GM21515 (cell line): ENCODE results near the gene COL9A3.

Experiments
- ATAC-seq: cut with Tn5 transposase; IDR thresholded peaks from one replicate; pipeline ENCODE4 v1.9.1; 2021; ENCODE audit not compliant: unreplicated experiment

COL9A3 gene

DNA sequence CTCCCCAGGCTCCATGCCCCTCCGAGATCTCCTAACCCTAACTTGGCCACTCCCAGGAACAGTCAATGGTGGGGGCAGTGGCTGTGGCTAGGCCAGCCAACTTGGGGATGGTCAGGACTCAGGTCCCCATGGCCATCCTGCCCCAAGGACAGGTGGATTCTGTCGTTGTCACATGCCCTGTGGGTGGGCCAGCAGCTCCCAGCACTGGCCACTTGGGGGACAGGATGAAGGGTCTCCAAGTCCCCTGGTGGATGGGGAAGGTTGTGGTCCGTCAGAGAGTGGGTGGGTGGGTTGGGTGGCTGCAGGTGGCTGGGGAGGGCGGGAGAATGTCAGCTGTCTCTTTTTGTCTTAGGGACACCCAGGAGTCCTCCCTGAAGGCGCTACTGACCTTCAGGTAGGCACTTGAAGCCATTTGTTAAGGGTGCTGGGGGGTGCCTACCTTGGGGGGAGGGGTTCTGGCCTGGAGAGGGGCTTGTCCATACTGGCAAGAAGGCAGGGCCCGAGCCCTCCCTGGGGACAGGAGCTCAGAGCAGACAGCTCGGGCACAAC is 5.5 kb downstream of the COL9A3 start:
- ATAC-seq: no peak

DNA sequence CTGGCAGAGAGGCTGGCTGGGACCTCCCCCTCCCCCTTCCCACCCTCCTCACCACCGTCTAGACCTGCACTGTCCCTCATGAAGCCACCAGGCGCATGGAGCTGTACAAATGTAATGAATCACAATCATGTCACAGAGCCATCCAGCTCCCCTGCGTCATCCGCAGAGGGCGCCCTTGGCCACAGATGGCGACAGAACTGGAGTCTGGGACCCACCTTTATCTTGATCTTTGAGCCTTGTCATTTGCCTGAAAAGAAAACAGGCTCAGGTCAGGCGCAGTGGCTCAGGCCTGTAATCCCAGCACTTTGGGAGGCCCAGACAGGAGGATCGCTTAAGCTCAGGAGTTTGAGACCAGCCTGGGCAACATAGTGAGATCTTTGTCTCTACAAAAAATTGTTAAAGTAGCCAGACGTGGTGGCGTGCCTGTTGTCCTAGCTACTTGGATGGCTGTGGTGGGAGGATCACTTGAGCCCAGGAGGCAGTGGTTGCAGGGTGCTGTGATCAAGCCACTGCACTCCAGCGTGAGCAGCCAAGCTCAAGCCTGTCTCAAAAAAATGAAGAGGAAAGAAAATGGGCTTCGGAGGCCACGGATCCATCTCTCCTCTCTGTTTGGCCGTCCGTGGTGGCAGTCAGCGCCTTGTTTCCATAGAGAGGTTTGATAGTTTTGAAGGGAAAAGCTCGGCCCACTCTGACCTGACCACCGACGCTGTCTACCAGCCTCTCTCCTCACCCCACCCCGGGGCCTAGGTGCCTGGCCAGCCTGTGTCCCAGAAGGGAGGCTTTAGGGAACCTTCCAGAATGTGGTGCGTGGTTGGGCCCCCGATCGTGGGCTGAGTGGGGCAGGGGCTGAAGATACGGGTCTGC is 6.2 kb downstream of the COL9A3 start:
- ATAC-seq: no peak

DNA sequence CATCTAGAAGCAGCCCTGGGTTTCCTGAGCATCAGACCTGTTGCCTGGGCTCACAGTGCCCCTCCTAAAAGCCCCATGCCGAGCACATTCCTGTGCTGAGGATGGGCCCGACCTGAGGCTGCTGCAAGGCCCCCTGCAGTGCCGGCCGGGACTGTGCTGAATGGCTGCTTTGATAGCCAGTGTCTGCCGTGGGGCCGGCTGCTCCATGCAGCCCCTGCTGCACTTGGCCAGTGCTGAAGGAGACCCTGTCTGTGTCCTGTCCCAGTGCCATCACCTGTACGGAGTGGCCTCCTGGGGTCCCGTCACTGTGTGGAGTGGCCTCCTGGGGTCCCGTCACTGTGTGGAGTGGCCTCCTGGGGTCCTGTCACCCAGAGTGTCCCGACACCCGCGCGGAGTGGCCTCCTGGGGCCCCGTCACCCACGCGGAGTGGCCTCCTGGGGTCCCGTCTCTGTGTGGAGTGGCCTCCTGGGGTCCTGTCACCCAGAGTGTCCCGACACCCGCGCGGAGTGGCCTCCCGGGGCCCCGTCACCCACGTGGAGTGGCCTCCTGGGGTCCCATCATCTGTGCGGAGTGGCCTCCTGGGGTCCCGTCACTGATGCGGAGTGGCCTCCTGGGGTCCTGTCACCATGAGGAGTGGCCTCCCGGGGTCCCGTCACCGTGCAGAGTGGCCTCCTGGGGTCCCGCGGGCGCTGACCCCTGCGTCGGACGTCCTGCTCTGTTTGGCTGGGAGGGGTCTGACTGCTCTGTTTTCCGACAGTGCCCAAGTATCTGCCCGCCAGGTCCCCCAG is 7.0 kb downstream of the COL9A3 start:
- ATAC-seq: no peak

DNA sequence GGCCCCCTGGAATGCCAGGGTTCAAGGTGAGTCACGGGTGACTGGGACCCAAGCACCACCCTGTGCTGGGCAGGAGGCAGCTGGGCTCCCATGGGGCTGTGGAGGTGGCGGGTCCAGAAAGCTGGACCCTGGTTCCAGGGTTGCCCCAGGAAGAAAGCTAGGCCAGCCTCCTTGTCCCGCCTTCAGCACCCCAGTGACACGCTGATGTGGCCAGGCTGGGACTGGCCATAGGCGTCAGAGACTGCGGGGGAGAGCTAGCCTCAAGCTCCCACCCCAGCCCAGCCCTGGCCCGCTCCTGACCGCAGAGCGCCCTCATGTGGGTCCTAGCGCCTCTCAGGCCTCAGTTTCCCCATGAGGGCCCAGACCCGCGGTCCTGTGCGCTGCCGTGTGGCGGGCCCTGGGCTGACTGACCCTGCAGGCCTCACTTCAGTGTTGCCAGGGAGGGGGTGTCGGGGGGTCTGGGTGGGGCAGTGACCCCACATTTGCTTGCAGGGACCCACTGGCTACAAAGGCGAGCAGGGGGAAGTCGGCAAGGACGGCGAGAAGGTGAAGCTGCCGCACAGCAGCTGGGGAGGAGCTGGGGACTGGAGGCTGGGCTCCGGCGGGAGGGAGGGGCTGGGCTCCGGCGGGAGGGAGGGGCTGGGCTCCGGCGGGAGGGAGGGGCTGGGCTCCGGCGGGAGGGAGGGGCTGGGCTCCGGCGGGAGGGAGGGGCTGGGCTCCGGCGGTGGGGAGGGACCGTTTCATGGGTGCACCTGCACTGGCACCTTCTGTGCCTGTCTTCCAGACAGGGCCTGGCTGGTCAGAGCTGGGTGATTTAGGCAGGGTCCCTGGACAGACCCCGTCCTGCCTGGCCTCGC is 7.9 kb downstream of the COL9A3 start:
- no peak for ATAC-seq

DNA sequence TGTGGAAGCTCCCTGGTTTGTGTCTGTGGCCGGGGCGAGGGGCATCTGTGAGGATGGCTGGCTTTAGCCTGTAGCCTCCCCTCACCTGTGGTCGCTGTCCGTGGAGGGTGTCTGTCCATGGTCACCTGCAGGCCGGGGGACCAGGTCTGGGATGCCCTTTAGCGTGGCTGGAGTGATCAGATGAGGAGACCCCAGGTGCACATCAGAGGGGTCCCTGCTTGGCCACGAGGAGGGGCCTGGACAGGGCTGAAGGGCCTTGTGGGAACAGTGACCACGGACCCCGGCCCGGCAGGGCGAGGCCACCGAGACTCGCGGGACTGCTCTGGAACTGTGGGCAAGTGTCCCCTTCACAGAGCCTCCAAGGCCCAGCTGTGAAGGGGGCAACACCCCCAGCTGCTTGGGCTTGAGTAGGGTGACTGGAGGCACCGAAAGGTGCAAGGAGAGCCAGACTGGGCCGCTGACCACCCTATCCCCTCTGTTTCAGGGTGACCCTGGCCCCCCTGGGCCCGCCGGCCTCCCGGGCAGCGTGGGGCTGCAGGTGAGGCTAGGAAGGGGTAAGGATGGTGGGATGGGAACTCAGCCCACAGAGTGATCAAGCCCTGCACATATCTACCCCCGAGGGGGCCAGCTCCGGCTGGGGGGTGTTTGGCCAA is 8.6 kb downstream of the COL9A3 start:
- ATAC-seq: no peak

DNA sequence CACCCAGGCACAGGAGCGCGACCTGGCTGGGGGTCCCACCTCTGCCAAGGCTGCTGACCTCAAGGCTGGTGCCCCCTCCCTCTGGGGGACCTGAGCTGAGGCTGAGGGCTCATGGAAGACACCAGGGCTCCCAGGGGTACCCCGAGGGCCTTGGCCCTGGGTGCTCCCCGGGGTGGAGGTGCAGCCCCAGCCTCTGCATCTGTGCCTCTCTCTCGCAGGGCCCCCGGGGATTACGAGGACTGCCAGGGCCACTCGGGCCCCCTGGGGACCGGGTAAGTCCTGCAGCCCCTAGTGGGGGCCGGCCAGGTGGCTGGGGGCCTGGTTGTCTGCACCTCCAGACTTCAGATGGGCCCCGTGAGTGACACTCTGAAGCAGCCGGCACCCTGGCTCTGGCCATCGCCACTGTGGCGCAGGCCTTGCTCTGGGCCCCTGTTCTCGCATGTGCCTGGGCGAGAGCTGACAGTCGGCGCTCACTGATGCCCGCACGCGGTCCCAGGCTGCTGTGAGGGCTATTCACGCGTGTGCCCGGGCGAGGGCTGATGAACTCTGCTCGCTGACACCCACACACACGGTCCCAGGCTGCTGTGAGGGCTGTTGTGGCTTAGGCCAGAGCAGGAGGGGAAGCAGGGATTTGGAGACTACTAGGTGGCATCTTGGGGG is 9.3 kb downstream of the COL9A3 start:
- ATAC-seq: no peak

GRCh38 chr20:62826646-62827310 is 9.9 kb downstream of the COL9A3 start:
- no peak for ATAC-seq

GRCh38 chr20:62827311-62828038 is 10.6 kb downstream of the COL9A3 start:
- ATAC-seq: no peak

GRCh38 chr20:62828051-62828450 is 11.2 kb downstream of the COL9A3 start:
- no peak for ATAC-seq

DNA sequence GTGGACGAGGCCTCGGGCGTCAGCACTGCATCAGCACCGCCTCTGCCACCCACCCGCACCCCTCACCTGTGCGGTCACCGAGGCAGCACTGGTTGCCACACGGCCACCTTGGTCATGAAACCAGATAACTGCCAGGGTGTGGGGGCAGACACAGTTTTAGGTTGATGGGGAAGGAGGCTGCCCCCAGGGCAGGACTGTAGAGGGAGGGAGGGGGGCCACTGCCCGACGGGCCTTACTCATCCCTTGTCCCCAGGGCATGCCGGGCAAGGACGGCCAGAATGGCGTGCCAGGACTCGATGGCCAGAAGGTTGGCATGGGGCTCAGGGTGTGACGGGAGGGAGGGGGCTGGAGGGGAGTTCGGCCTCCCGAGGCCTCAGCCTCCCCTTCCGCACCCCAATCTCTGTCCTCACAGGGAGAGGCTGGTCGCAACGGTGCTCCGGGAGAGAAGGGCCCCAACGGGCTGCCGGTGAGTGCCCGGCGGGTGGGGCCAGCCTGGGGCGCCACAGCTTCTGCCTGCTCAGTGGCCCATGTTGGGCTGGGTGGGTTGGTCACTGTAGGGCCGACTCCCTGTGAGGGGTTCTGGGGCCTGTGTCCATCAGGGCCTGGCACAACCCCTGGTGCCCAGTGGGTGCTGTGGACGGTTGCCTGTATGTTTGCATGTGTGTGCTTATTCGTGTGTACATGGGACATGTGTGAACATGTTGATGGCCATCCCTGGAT is 11.8 kb downstream of the COL9A3 start:
- ATAC-seq: no peak

DNA sequence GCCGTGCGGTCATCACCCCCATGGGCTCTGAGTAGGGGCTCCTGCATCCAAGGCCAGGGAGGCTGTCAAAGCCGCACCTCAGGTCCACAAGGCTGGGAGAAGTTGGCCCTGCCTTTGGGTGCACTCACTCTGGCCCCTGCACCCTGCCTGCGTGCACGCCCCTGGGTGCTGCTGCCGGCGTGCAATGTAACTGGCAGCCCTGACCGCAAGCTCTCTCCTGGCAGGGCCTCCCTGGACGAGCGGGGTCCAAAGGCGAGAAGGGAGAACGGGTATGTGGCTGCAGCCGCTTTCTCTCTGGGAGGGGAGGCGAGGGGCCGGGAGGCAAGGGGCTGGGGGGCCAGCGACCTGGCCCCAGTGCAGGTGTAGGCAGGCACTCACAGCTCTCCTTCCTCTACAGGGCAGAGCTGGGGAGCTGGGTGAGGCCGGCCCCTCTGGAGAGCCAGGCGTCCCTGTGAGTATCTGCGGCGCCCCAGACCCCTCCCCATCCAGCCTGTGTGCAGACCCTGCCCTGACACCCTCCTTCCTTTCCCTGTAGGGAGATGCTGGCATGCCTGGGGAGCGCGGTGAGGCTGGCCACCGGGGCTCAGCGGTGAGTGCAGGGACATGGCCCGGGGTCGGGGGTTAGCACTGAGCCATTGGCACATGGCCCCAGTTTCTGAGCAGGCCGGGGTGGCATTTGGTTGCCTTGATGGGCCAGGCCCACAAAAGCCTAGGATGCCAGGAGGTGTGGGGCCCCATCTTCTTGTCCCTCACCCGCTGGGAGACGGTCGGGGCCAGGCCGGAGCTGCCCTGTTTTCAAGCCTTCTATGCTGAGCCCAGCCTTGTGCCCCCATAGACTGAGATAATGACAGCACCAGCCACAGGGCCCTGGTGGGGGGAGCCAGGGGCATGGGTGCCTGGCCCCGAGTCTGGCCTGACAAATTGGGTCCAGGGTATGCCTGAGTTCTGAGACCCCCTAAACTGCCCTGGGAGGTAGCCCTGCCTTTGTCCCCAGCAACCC is 12.7 kb downstream of the COL9A3 start:
- no peak for ATAC-seq

DNA sequence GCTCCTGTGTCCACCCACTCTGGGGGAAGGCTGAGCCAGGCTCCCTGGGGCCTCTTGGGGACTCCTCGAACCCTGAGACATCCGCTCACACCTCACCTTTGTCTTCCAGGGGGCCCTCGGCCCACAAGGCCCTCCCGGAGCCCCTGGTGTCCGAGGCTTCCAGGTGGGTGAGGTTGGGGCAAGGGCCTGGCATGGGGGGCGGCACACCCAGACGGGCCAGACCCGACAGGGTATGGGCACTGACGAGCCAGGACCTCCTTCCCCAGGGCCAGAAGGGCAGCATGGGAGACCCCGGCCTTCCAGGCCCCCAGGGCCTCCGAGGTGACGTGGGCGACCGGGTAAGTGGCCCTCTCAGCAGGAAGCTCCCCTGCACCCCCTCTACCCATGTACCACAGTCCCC is 13.4 kb downstream of the COL9A3 start:
- no peak for ATAC-seq

DNA sequence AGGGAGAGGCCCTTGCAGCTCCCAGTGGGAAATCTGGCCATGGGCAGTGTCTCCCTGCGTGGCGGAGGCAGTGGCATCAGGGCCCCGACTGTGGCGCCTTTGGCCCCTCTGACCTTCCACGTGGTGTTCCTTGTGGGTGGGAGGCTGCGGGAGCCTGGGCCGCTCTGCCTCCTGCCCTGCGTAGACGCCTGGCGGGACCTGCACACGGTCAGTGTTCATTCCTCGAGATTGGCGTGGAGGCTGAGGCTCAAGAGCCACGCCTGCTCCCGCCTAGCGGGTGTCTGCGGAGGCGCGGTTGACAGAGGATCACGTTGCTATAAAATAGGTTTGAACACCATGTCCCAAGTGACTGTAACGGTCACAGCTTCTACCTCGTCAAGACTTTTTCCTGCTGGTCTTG is 14.0 kb downstream of the COL9A3 start:
- no peak for ATAC-seq

DNA sequence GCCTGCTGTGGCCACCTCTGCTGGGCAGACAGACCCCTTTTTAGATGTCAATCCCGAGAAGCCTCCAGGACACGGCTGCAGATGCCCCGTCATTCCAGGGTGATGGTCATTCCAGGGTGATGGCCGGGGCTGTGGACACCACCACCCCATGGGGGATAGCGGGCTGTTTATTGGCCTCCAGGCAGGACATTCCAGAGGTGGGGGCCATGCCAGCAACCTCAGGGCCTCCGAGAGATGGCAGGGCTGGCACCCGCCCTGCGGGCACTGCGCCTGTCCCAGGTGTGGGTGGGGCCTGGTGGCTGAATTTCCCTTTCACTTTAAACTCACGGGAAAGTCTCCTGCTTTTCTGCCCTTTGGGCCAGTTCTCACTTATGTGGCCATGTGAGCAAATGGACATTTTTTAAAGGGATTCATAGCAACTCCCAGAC is 14.5 kb downstream of the COL9A3 start:
- ATAC-seq: no peak

DNA sequence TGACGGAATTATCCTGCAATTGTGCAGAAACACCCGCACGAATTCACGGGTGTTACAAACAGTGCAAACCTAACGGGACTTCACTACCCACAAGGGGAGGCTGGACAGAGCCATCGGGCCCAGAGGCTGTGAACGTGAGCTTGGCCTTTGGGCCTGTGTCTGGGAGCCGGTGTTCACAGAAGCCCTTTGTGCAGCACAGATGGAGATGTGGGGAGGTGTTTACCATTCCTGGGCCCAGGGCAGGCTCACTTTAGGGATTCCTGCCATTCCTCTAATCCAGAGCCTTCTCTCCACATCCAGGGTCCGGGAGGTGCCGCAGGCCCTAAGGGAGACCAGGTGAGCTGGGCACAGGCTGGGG is 15.0 kb downstream of the COL9A3 start:
- ATAC-seq: no peak

DNA sequence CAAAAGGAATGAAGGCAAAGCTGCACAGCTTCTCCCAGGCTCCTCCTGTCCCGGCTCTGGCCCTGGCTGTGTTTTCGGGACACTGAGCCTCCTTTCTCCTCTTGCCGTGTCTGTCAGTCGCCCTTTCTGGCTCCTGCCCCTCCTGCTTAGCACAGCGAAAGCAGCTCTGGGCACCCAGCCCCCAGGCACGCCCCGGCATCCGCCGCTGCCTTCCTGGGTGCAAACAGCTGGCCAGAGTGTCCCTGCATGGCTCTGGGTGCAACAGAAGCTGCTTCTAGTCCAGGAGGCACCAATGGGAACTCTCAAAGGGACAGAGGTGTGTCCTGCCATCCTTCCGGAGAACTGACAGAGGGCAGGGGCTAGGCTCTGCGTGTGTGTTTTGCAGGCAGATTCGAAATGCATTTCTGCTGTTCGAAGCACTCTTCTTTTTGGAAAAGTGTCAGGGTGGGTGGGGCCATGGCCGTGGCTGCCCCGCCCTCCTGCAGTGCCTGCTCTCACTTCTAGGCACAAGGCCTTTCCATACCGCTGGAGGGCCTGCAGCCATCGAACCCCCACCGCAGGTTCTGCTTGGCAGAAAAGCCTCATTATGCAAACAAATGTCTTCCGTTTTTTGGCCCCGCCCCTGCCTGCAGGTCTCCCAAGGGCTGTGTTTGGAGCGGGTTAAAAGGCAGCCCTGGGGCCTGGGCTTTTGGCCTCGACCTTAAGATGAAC is 15.5 kb downstream of the COL9A3 start:
- ATAC-seq: no peak
